GM23338 (cell line): Measurements from ENCODE around the gene SCAPER. TPM values are rescaled to one million over a fixed set of nuclear protein-coding genes. Genes with fewer than 3 reads are reported as not detected.
A peak's percentile ranks its signal among the peaks of the same experiment; 100 is the strongest.

Experiments used
- ATAC-seq: fragments of 200-7000 bp; cut with Tn5 transposase; 3 replicates; pipeline ENCODE4 v1.9.1; 2020
- DNase-seq: peaks from one replicate; pipeline ENCODE4 v3.0.0-alpha.2; 2015; ENCODE audit warnings: low spot score
- H2AFZ ChIP-seq: fragments of 200-600 bp; sonication (generic); 2 replicates; pipeline ENCODE4 v1.8.0; 2016; ENCODE audit warnings: antibody characterized with exemption, mild to moderate bottlenecking, moderate library complexity
- H3F3A ChIP-seq: fragments of 200-600 bp; sonication (generic); replicated peaks from 2 replicates; pipeline ENCODE4 v1.8.0; 2017; ENCODE audit warnings: antibody characterized with exemption, mixed run types, low read depth
- H3K27ac ChIP-seq: fragments of 200-600 bp; sonication (generic); 2 replicates; pipeline ENCODE4 v1.6.1; 2016; ENCODE audit warnings: low read depth
- H3K27me3 ChIP-seq: fragments of 200-600 bp; sonication (generic); 2 replicates; pipeline ENCODE4 v1.8.0; 2016; ENCODE audit warnings: mild to moderate bottlenecking, mixed run types, moderate library complexity; ENCODE audit not compliant: insufficient read depth
- H3K36me3 ChIP-seq: fragments of 200-600 bp; sonication (generic); 2 replicates; pipeline ENCODE4 v1.8.0; 2016; ENCODE audit warnings: mild to moderate bottlenecking; ENCODE audit not compliant: insufficient read depth
- H3K4me1 ChIP-seq: fragments of 200-600 bp; sonication (generic); 2 replicates; pipeline ENCODE4 v1.8.0; 2016; ENCODE audit warnings: mild to moderate bottlenecking, moderate library complexity; ENCODE audit not compliant: insufficient read depth
- H3K4me2 ChIP-seq: fragments of 200-600 bp; sonication (generic); 2 replicates; pipeline ENCODE4 v1.7.1; 2017; ENCODE audit warnings: mixed run types
- H3K4me3 ChIP-seq: fragments of 200-600 bp; sonication (generic); 2 replicates; pipeline ENCODE4 v1.6.1; 2016; ENCODE audit warnings: mixed run types
- H3K79me2 ChIP-seq: fragments of 200-600 bp; sonication (generic); replicated peaks from 2 replicates; pipeline ENCODE4 v1.8.0; 2017; ENCODE audit warnings: mild to moderate bottlenecking; ENCODE audit not compliant: insufficient read depth
- H3K9me2 ChIP-seq: fragments of 200-600 bp; sonication (generic); 2 replicates; pipeline ENCODE4 v1.8.0; 2017; ENCODE audit not compliant: insufficient read depth
- H4K20me1 ChIP-seq: fragments of 200-600 bp; sonication (generic); replicated peaks from 2 replicates; pipeline ENCODE4 v1.8.0; 2017; ENCODE audit warnings: mild to moderate bottlenecking; ENCODE audit not compliant: insufficient read depth
- H3K27ac Mint-ChIP-seq: 2 replicates; pipeline ENCODE4 v1.8.0; 2020; ENCODE audit warnings: inconsistent platforms, mild to moderate bottlenecking, moderate library complexity, mixed read lengths
- H3K27me3 Mint-ChIP-seq: 3 replicates; pipeline ENCODE4 v1.8.0; 2022; ENCODE audit warnings: low read depth, mild to moderate bottlenecking, moderate library complexity, mixed read lengths, inconsistent platforms; ENCODE audit not compliant: insufficient read depth, poor library complexity
- H3K36me3 Mint-ChIP-seq: 3 replicates; pipeline ENCODE4 v1.8.0; 2021; ENCODE audit warnings: low read depth, mild to moderate bottlenecking, inconsistent platforms, moderate library complexity, mixed read lengths
- H3K4me1 Mint-ChIP-seq: 3 replicates; pipeline ENCODE4 v1.8.0; 2020; ENCODE audit warnings: mild to moderate bottlenecking, inconsistent platforms, mixed read lengths
- H3K4me3 Mint-ChIP-seq: 3 replicates; pipeline ENCODE4 v1.8.0; 2021; ENCODE audit warnings: moderate library complexity, mild to moderate bottlenecking, inconsistent platforms, mixed read lengths
- H3K9me3 Mint-ChIP-seq: 3 replicates; pipeline ENCODE4 v1.8.0; 2020; ENCODE audit warnings: moderate library complexity, mild to moderate bottlenecking, inconsistent platforms, mixed read lengths
- CREB1 ChIP-seq: fragments of 250-450 bp; sonication (Bioruptor Pico); IDR thresholded peaks from 2 replicates; pipeline ENCODE4 v1.5.0; 2020; ENCODE audit warnings: low read depth, mild to moderate bottlenecking, moderate library complexity
- EZH2 ChIP-seq: fragments of 200-600 bp; sonication (generic); IDR thresholded peaks from one replicate; pipeline ENCODE4 v1.8.0; 2017; ENCODE audit warnings: antibody characterized with exemption, mild to moderate bottlenecking, low read depth; ENCODE audit not compliant: unreplicated experiment
- EZH2phosphoT487 ChIP-seq: fragments of 200-600 bp; sonication (generic); IDR thresholded peaks from one replicate; pipeline ENCODE4 v1.8.1; 2018; ENCODE audit warnings: antibody characterized with exemption; ENCODE audit not compliant: unreplicated experiment
- STAT1 ChIP-seq: IDR thresholded peaks from one replicate; pipeline ENCODE4 v1.6.1; 2016; ENCODE audit warnings: antibody characterized with exemption; ENCODE audit not compliant: unreplicated experiment
- ZNF331 ChIP-seq: fragments of 250-450 bp; sonication (Bioruptor Pico); IDR thresholded peaks from 2 replicates; pipeline ENCODE4 v1.5.0; 2020; ENCODE audit warnings: low read depth, mild to moderate bottlenecking, moderate library complexity
- polyA plus RNA-seq: library from polyadenylated mRNA; unstranded; fragments of >200 nt; fragmentation: Nextera tagmentation; extraction: Ambion mirVana; gene quantifications from 2 replicates; pipeline ENCODE4 v1.2.1, GENCODE V29; 2016
- total RNA-seq: library from RNA; depleted of rRNA; stranded (reverse); fragments of >200 nt; shearing (Covaris generic); gene quantifications from 2 replicates; pipeline ENCODE4 v1.2.3, GENCODE V29; 2014
- TF ChIP-seq, protein P1 (sequence below): IDR thresholded peaks from 2 replicates; pipeline ENCODE4 v1.6.1; 2016; ENCODE audit warnings: antibody characterized with exemption
- TF ChIP-seq, protein P2 (sequence below): IDR thresholded peaks from one replicate; pipeline ENCODE4 v1.6.1; 2018; ENCODE audit warnings: antibody characterized with exemption; ENCODE audit not compliant: unreplicated experiment
- TF ChIP-seq, protein P3 (sequence below), 2 experiments: fragments of 200-600 bp in 1 of 2; sonication (generic) in 1 of 2; conservative IDR thresholded peaks; 2 replicates each; pipeline versions ENCODE4 v1.5.1 to v1.6.1; 2016 to 2017; ENCODE audit warnings: antibody characterized with exemption in 2 of 2, low read depth in 2 of 2, mild to moderate bottlenecking in 2 of 2, moderate library complexity in 1 of 2

The SCAPER gene
- total and polyA plus RNA-seq, 2 experiments from 2014 or later, result 9.1 to 17.6 TPM

DNA sequence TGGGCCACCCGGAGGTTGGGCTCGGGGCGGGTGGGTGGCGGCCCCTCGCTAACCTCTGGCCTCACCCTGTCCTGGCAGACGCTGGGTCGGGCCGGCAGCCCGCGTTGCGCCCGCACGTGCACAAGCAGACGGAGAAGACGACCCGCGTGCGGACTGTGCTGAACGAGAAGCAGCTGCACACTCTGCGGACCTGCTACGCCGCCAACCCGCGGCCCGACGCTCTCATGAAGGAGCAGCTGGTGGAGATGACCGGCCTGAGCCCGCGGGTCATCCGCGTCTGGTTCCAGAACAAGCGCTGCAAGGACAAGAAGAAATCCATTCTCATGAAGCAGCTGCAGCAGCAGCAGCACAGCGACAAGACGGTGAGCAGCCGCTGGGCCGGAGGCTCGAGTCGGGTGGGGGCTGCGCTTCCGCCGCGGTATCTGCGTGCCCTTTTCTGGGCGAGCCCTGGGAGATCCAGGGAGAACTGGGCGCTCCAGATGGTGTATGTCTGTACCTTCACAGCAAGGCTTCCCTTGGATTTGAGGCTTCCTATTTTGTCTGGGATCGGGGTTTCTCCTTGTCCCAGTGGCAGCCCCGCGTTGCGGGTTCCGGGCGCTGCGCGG, 564.8 kb downstream of the SCAPER start:
- Mint-ChIP-seq H3K9me3 (peaks cover 8% of the 10 kb centered on the region), H3K4me1 (peaks cover 47% of the 10 kb centered on the region), H3K27ac (no peak overlapping the region), H3K27me3 (peaks cover 96% of the 10 kb centered on the region), H3K36me3 (peaks cover 2% of the 10 kb centered on the region; the same call in 1 of the 3 replicates), H3K4me3 (peak overlapping the region; percentile 75)
- H3K36me3 ChIP-seq, result no peaks in the 10 kb centered on the region
- no peak for ATAC-seq
- H3K79me2 ChIP-seq, result no peaks in the 10 kb centered on the region
- no peak overlapping the region for H3K27ac ChIP-seq
- peaks cover 97% of the 10 kb centered on the region for H3K27me3 ChIP-seq
- peak overlapping the region; percentile 86 for H3K4me2 ChIP-seq
- peak overlapping the region; percentile 94 for H2AFZ ChIP-seq
- DNase-seq, result peak; percentile 42
- H4K20me1 ChIP-seq, result peaks cover 28% of the 10 kb centered on the region
- H3F3A ChIP-seq, result peaks cover 12% of the 10 kb centered on the region
- TF ChIP-seq, protein P1, sequence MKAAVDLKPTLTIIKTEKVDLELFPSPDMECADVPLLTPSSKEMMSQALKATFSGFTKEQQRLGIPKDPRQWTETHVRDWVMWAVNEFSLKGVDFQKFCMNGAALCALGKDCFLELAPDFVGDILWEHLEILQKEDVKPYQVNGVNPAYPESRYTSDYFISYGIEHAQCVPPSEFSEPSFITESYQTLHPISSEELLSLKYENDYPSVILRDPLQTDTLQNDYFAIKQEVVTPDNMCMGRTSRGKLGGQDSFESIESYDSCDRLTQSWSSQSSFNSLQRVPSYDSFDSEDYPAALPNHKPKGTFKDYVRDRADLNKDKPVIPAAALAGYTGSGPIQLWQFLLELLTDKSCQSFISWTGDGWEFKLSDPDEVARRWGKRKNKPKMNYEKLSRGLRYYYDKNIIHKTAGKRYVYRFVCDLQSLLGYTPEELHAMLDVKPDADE, result no peak
- peak; percentile 99 for TF ChIP-seq EZH2
- peak; percentile 95 for TF ChIP-seq EZH2phosphoT487
- TF ChIP-seq CREB1 (CRISPR knock-in tag), result no peak
- no peaks in the 10 kb centered on the region for H3K9me2 ChIP-seq
- peaks cover 50% of the 10 kb centered on the region for H3K4me1 ChIP-seq
- H3K4me3 ChIP-seq, result peak overlapping the region; percentile 50

DNA sequence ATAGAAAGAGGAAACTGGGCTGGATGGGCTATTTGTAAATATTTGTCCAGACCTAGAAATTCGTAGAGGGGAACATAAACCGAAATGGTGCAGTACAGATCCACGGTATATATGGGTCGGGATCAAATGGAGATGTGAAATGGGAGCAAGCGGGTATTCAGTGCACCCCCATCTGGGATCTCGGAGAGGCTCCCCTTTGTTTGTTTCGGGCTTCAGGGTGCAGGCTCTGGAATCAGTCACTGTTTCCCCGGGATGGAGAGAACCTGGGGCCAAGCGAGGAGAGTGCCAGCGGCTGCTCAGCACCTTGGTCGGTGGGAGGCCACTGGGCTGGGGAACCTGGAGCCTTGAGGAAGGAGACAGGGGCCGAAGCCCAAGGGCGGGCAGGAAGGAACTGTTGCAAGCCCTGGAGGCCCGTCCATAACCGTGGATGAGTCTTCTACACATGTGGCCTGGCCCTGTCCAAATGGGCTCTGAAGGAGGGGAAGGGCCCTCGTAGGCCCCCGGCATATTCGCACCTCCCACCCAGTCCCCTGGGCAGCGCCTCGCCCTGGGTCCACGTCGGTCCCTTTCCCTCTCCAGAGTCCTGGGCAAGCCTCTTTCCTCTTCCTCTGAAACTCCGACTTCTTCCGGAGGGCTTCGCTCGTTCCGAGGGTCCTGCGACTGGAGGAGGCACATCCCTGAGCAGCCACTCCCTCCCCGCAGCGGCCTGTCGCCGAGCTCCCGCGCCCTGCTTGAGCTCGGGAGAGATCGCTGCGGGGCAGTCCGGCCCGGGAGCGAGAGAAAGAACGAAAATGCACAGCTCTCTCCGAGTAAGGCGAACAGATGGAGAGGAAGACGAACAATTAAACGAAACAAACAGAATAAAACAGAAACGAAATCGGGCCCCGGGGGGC, 565.6 kb downstream of the SCAPER start:
- H3F3A ChIP-seq, result peaks cover 12% of the 10 kb centered on the region
- H3K4me3 Mint-ChIP-seq, result peak overlapping the region; percentile 75
- peaks cover 2% of the 10 kb centered on the region; the same call in 1 of the 3 replicates for H3K36me3 Mint-ChIP-seq
- H3K27ac ChIP-seq, result no peak overlapping the region
- peaks cover 12% of the 10 kb centered on the region for H3K9me3 Mint-ChIP-seq
- H3K27ac Mint-ChIP-seq, result no peak overlapping the region
- TF ChIP-seq EZH2 (peak; percentile 91), CREB1 (CRISPR knock-in tag) (no peak), STAT1 (no peak), EZH2phosphoT487 (peak; percentile 38), ZNF331 (no peak)
- TF ChIP-seq, protein P2, sequence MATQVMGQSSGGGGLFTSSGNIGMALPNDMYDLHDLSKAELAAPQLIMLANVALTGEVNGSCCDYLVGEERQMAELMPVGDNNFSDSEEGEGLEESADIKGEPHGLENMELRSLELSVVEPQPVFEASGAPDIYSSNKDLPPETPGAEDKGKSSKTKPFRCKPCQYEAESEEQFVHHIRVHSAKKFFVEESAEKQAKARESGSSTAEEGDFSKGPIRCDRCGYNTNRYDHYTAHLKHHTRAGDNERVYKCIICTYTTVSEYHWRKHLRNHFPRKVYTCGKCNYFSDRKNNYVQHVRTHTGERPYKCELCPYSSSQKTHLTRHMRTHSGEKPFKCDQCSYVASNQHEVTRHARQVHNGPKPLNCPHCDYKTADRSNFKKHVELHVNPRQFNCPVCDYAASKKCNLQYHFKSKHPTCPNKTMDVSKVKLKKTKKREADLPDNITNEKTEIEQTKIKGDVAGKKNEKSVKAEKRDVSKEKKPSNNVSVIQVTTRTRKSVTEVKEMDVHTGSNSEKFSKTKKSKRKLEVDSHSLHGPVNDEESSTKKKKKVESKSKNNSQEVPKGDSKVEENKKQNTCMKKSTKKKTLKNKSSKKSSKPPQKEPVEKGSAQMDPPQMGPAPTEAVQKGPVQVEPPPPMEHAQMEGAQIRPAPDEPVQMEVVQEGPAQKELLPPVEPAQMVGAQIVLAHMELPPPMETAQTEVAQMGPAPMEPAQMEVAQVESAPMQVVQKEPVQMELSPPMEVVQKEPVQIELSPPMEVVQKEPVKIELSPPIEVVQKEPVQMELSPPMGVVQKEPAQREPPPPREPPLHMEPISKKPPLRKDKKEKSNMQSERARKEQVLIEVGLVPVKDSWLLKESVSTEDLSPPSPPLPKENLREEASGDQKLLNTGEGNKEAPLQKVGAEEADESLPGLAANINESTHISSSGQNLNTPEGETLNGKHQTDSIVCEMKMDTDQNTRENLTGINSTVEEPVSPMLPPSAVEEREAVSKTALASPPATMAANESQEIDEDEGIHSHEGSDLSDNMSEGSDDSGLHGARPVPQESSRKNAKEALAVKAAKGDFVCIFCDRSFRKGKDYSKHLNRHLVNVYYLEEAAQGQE, result no peak
- TF ChIP-seq, protein P3, sequence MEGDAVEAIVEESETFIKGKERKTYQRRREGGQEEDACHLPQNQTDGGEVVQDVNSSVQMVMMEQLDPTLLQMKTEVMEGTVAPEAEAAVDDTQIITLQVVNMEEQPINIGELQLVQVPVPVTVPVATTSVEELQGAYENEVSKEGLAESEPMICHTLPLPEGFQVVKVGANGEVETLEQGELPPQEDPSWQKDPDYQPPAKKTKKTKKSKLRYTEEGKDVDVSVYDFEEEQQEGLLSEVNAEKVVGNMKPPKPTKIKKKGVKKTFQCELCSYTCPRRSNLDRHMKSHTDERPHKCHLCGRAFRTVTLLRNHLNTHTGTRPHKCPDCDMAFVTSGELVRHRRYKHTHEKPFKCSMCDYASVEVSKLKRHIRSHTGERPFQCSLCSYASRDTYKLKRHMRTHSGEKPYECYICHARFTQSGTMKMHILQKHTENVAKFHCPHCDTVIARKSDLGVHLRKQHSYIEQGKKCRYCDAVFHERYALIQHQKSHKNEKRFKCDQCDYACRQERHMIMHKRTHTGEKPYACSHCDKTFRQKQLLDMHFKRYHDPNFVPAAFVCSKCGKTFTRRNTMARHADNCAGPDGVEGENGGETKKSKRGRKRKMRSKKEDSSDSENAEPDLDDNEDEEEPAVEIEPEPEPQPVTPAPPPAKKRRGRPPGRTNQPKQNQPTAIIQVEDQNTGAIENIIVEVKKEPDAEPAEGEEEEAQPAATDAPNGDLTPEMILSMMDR (conservative IDR thresholded peaks at IDR 0.05; ENCODE audit: low read depth in 2 of 2), result no peak
- H3K4me3 ChIP-seq, result peak overlapping the region; percentile 50
- peaks cover 22% of the 10 kb centered on the region for H4K20me1 ChIP-seq
- peak overlapping the region; percentile 94 for H2AFZ ChIP-seq
- H3K36me3 ChIP-seq, result no peaks in the 10 kb centered on the region
- H3K27me3 ChIP-seq, result peaks cover 97% of the 10 kb centered on the region
- peak; percentile 60 for DNase-seq
- peak overlapping the region; percentile 86 for H3K4me2 ChIP-seq
- peaks cover 43% of the 10 kb centered on the region for H3K4me1 ChIP-seq
- no peak for ATAC-seq
- H3K79me2 ChIP-seq, result no peaks in the 10 kb centered on the region
- no peaks in the 10 kb centered on the region for H3K9me2 ChIP-seq
- peaks cover 47% of the 10 kb centered on the region for H3K4me1 Mint-ChIP-seq
- peaks cover 96% of the 10 kb centered on the region for H3K27me3 Mint-ChIP-seq
